Activated B cell treated with CpG ODN at 0.5 μM for 24 hours (primary cell): Measurements from ENCODE around the gene SH3D21. TPM values are rescaled to one million over a fixed set of nuclear protein-coding genes. Genes with fewer than 3 reads are reported as not detected.

Source experiments
- ATAC-seq: fragments of 200-7000 bp; cut with Tn5 transposase; one replicate; pipeline ENCODE4 v1.10.0; 2021; ENCODE audit warnings: low read depth, mild to moderate bottlenecking, moderate library complexity
- CTCF ChIA-PET: fragments of 350-600 bp; sonication (Branson Sonifier 250); formaldehyde crosslinking; loops from one replicate; lab custom pipeline; 2021; ENCODE audit warnings: antibody characterized with exemption; lab: Charles Lee
- POLR2A ChIA-PET: fragments of 350-600 bp; sonication (Branson Sonifier 250); formaldehyde crosslinking; loops from one replicate; lab custom pipeline; 2021; ENCODE audit warnings: antibody characterized with exemption; lab: Charles Lee
- DNase-seq: peaks from one replicate; pipeline ENCODE4 v3.0.0; 2022
- H3K27ac Mint-ChIP-seq: one replicate; pipeline ENCODE4 v1.8.0; 2020; ENCODE audit warnings: mixed read lengths
- H3K27me3 Mint-ChIP-seq: one replicate; pipeline ENCODE4 v1.8.0; 2021; ENCODE audit warnings: mixed read lengths
- H3K36me3 Mint-ChIP-seq: one replicate; pipeline ENCODE4 v1.8.0; 2021; ENCODE audit warnings: low read depth, mixed read lengths
- H3K4me1 Mint-ChIP-seq: one replicate; pipeline ENCODE4 v1.8.0; 2021; ENCODE audit warnings: mixed read lengths
- H3K4me3 Mint-ChIP-seq: one replicate; pipeline ENCODE4 v1.8.0; 2020; ENCODE audit warnings: mild to moderate bottlenecking, mixed read lengths
- H3K9me3 Mint-ChIP-seq: one replicate; pipeline ENCODE4 v1.8.0; 2020; ENCODE audit warnings: mixed read lengths
- CTCF ChIP-seq: fragments of 200-600 bp; IDR thresholded peaks from one replicate; pipeline ENCODE4 v1.8.0; 2022; ENCODE audit warnings: antibody characterized with exemption, mild to moderate bottlenecking
- intact Hi-C: fragments of 100-400 bp; cut with micrococcal nuclease; formaldehyde crosslinking; loops from one replicate; pipeline ENCODE4 v1.15.1; 2024
- total RNA-seq: library from RNA; stranded (reverse); gene quantifications from 2 replicates; pipeline ENCODE4 v1.2.3, GENCODE V29; 2022

Gene SH3D21
- total RNA-seq, 1 donor from 2014 or later, result 11.5 TPM

GRCh38 chr1:36351227-36351977 lies 45.2 kb downstream of the SH3D21 start:
- TF ChIP-seq CTCF, result no peak
- H3K9me3 Mint-ChIP-seq, result no peaks in the 10 kb centered on the region
- DNase-seq (no peak), ATAC-seq (no peak)
- intact Hi-C loops, result loop anchor here (2.0 kb wide), 1 partner anchor 69 kb away; no protein-coding TSS in a partner anchor
- H3K36me3 Mint-ChIP-seq, result peaks cover 73% of the 10 kb centered on the region
- ChIA-PET CTCF (interaction anchor here (0.8 to 1.8 kb wide), 2 partner anchors 17 to 46 kb away, joined by 4 to 13 read pairs; no protein-coding TSS in a partner anchor), POLR2A (interaction anchor here (0.6 to 2.1 kb wide), 6 partner anchors 8 to 99 kb away, joined by 3 to 9 read pairs (median 5); partner anchors contain the start of gene OSCP1)
- H3K4me3 Mint-ChIP-seq, result no peak overlapping the region
- H3K27me3 Mint-ChIP-seq, result no peaks in the 10 kb centered on the region
- no peak overlapping the region for H3K27ac Mint-ChIP-seq
- peaks cover 29% of the 10 kb centered on the region for H3K4me1 Mint-ChIP-seq

- CTCF ChIA-PET, result no interaction called here
- POLR2A ChIA-PET, result interaction anchor here (1.9 kb wide), 1 partner anchor 34 kb away, joined by 9 read pairs; no protein-coding TSS in a partner anchor
- Mint-ChIP-seq H3K27me3 (no peaks in the 10 kb centered on the region), H3K36me3 (peaks cover 74% of the 10 kb centered on the region), H3K27ac (no peak overlapping the region), H3K4me3 (no peak overlapping the region), H3K9me3 (no peaks in the 10 kb centered on the region), H3K4me1 (peaks cover 29% of the 10 kb centered on the region)
- no peak for TF ChIP-seq CTCF
- ATAC-seq, result no peak
- intact Hi-C loops, result no loop called here
- DNase-seq, result no peak
Measured at GRCh38 chr1:36352125-36352909, 46.1 kb downstream of the SH3D21 start.

- DNase-seq (no peak), ATAC-seq (no peak)
- intact Hi-C loops, result no loop called here
- ChIA-PET POLR2A (no interaction called here), CTCF (no interaction called here)
- no peak for TF ChIP-seq CTCF
- H3K27ac Mint-ChIP-seq, result no peak overlapping the region
- H3K36me3 Mint-ChIP-seq, result peaks cover 73% of the 10 kb centered on the region
- no peaks in the 10 kb centered on the region for H3K27me3 Mint-ChIP-seq
- H3K4me1 Mint-ChIP-seq, result peaks cover 29% of the 10 kb centered on the region
- H3K9me3 Mint-ChIP-seq, result no peaks in the 10 kb centered on the region
- H3K4me3 Mint-ChIP-seq, result no peak overlapping the region
Measured at GRCh38 chr1:36352910-36353878, 47.0 kb downstream of the SH3D21 start.

DNA sequence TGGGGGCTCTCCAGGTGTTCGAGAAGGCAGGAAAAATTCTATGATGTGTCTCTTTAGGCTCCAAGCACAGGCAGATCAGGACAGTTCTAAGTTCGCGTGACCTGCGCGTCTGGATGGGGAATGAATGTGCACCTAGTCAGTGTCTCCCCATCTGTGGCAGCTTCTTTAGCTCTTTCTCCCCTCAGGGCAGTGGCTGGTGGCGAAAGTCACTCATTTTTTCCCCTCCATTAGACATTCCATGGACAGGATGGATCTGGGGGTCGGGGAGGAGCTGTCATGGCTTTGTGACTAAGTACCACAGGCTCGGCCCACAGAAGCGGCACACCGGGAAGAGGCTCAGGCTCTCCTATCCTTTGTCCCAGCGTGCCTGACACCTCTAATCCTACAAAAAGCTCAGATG lies 48.3 kb downstream of the SH3D21 start:
- Mint-ChIP-seq H3K4me3 (no peak overlapping the region), H3K9me3 (no peaks in the 10 kb centered on the region), H3K36me3 (peaks cover 77% of the 10 kb centered on the region), H3K27me3 (no peaks in the 10 kb centered on the region), H3K4me1 (peaks cover 33% of the 10 kb centered on the region), H3K27ac (no peak overlapping the region)
- ChIA-PET POLR2A (interaction anchor here (0.9 kb wide), 1 partner anchor 36 kb away, joined by 4 read pairs; no protein-coding TSS in a partner anchor), CTCF (interaction anchor here (1.0 kb wide), 1 partner anchor 14 kb away, joined by 3 read pairs; no protein-coding TSS in a partner anchor)
- ATAC-seq (no peak), DNase-seq (no peak)
- intact Hi-C loops, result no loop called here
- no peak for TF ChIP-seq CTCF
